Measurements from ENCODE around the gene CCDC57.

DNA sequence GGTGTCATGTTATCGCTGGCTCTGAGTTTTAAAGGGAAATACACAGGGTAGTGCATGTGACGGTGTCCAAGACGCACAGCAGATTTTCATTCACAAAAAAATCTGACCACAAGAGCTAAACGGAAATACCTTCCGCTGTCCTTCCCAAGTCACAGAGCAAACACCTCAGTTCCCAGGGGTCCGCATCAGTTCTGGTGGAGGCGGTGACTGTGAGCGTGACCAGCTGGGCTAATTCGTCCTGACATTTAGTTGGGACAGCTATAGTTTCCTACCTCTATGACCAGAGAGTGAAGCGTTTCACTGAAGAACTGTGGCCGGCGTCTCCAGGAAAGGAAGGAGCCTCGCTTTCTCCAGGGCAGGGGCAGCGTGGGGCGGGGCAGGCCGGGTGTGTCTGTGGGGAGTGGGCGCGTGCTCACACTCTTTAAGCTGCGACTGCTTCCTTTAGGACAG is 104.1 kb downstream of the CCDC57 start:
- no peak for TF ChIP-seq EZH2 (IDR thresholded peaks at IDR 0.05; ENCODE audit: borderline replicate concordance, low read depth, low read length, severe bottlenecking)
- TF ChIP-seq, protein P1, sequence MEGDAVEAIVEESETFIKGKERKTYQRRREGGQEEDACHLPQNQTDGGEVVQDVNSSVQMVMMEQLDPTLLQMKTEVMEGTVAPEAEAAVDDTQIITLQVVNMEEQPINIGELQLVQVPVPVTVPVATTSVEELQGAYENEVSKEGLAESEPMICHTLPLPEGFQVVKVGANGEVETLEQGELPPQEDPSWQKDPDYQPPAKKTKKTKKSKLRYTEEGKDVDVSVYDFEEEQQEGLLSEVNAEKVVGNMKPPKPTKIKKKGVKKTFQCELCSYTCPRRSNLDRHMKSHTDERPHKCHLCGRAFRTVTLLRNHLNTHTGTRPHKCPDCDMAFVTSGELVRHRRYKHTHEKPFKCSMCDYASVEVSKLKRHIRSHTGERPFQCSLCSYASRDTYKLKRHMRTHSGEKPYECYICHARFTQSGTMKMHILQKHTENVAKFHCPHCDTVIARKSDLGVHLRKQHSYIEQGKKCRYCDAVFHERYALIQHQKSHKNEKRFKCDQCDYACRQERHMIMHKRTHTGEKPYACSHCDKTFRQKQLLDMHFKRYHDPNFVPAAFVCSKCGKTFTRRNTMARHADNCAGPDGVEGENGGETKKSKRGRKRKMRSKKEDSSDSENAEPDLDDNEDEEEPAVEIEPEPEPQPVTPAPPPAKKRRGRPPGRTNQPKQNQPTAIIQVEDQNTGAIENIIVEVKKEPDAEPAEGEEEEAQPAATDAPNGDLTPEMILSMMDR (IDR thresholded peaks at IDR 0.05; ENCODE audit: borderline replicate concordance, extremely low read depth, low read length, poor library complexity, severe bottlenecking), result no peak
